ENCODE data around the gene DENND4A. TPM values are rescaled to one million over a fixed set of nuclear protein-coding genes. Genes with fewer than 3 reads are reported as not detected.

Gene DENND4A
- total RNA-seq, 2 donors from 2014 or later, result 15.7 to 21.8 TPM

- Histone ChIP-seq H3K27ac (no peak overlapping the region), H3K4me1 (no peaks in the 10 kb centered on the region), H3K9me3 (no peaks in the 10 kb centered on the region), H3K9ac (ENCODE audit: low read depth in 2 of 2, low read length in 2 of 2) (no peak overlapping the region), H3K36me3 (no peaks in the 10 kb centered on the region), H3K27me3 (no peaks in the 10 kb centered on the region), H3K4me3 (no peak overlapping the region)
- TF ChIP-seq, protein P1, sequence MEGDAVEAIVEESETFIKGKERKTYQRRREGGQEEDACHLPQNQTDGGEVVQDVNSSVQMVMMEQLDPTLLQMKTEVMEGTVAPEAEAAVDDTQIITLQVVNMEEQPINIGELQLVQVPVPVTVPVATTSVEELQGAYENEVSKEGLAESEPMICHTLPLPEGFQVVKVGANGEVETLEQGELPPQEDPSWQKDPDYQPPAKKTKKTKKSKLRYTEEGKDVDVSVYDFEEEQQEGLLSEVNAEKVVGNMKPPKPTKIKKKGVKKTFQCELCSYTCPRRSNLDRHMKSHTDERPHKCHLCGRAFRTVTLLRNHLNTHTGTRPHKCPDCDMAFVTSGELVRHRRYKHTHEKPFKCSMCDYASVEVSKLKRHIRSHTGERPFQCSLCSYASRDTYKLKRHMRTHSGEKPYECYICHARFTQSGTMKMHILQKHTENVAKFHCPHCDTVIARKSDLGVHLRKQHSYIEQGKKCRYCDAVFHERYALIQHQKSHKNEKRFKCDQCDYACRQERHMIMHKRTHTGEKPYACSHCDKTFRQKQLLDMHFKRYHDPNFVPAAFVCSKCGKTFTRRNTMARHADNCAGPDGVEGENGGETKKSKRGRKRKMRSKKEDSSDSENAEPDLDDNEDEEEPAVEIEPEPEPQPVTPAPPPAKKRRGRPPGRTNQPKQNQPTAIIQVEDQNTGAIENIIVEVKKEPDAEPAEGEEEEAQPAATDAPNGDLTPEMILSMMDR (IDR thresholded peaks at IDR 0.05), result no peak
- intact Hi-C loops (cut with DNase I), result no loop called here
- no peak for DNase-seq
These were observed 45.5 kb upstream of the DENND4A start for GRCh38 chr15:65837301-65838294.

GRCh38 chr15:65836665-65837064 lies 44.6 kb upstream of the DENND4A start:
- TF ChIP-seq, protein P1 (IDR thresholded peaks at IDR 0.05), result no peak
- intact Hi-C loops (cut with DNase I), result no loop called here
- peaks cover 4% of the 10 kb centered on the region for H3K4me1 ChIP-seq
- H3K27me3 ChIP-seq, result no peaks in the 10 kb centered on the region
- no peak overlapping the region for H3K4me3 ChIP-seq
- H3K36me3 ChIP-seq, result no peaks in the 10 kb centered on the region
- H3K9ac ChIP-seq (ENCODE audit: low read depth in 2 of 2, low read length in 2 of 2), result no peak overlapping the region
- no peaks in the 10 kb centered on the region for H3K9me3 ChIP-seq
- no peak overlapping the region for H3K27ac ChIP-seq
- no peak for DNase-seq

DNA sequence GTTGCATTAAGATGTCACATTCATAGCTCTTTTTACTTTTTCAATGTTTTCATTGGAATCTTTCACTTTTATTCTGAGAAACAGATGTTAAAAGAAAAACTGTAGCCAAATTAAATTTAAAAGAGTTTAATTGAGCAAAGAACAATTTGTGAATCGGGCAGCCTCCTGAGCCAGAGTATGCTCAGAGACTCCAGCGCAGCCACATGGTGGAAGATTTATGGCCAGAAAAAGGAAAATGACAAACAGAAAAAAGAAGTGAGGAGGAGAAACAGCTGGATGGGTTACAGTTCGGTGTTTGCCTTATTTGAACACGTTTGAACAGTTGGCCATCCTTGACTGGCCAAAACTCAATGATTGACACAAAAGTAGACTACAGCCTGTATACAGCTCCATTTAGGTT lies 43.4 kb upstream of the DENND4A start:
- intact Hi-C loops (cut with DNase I), result no loop called here
- H3K9ac ChIP-seq (ENCODE audit: low read depth in 2 of 2, low read length in 2 of 2), result no peak overlapping the region
- no peaks in the 10 kb centered on the region for H3K27me3 ChIP-seq
- DNase-seq, result no peak
- no peaks in the 10 kb centered on the region for H3K36me3 ChIP-seq
- peaks cover 4% of the 10 kb centered on the region for H3K4me1 ChIP-seq
- TF ChIP-seq, protein P1 (IDR thresholded peaks at IDR 0.05), result no peak
- H3K9me3 ChIP-seq, result no peaks in the 10 kb centered on the region
- no peak overlapping the region for H3K4me3 ChIP-seq
- H3K27ac ChIP-seq, result no peak overlapping the region

- Histone ChIP-seq H3K36me3 (no peaks in the 10 kb centered on the region), H3K9me3 (no peaks in the 10 kb centered on the region), H3K9ac (ENCODE audit: low read depth in 2 of 2, low read length in 2 of 2) (no peak overlapping the region), H3K4me3 (no peak overlapping the region), H3K27me3 (no peaks in the 10 kb centered on the region), H3K27ac (no peak overlapping the region), H3K4me1 (peaks cover 4% of the 10 kb centered on the region)
- DNase-seq, result no peak
- intact Hi-C loops (cut with DNase I), result no loop called here
- TF ChIP-seq, protein P1 (IDR thresholded peaks at IDR 0.05), result no peak
These were observed 42.6 kb upstream of the DENND4A start for GRCh38 chr15:65834603-65835282.

- intact Hi-C loops (cut with DNase I), result no loop called here
- Histone ChIP-seq H3K27ac (peak overlapping the region; percentile 87), H3K4me3 (no peak overlapping the region)
These were observed 41.6 kb upstream of the DENND4A start for GRCh38 chr15:65833501-65834205.

More at GRCh38 chr15:65833501-65834205, 41.6 kb upstream of the DENND4A start:
- Histone ChIP-seq H3K9ac (ENCODE audit: low read depth in 2 of 2, low read length in 2 of 2) (peak overlapping the region in 1 of 2 donors; percentile 57), H3K27me3 (no peaks in the 10 kb centered on the region), H3K9me3 (no peaks in the 10 kb centered on the region), H3K36me3 (no peaks in the 10 kb centered on the region), H3K4me1 (peaks cover 4% of the 10 kb centered on the region)
- TF ChIP-seq, protein P1 (IDR thresholded peaks at IDR 0.05), result no peak
- DNase-seq, result peak; percentile 51
